Chondrocyte (in vitro differentiated cells): ENCODE data around the gene WDR1. TPM values are rescaled to one million over a fixed set of nuclear protein-coding genes. Genes with fewer than 3 reads are reported as not detected.

Experiments
- DNase-seq: peaks from one replicate; pipeline ENCODE4 v3.0.0; 2021; ENCODE audit warnings: mixed read lengths, low spot score
- H3K27ac Mint-ChIP-seq: one replicate; pipeline ENCODE4 v1.8.0; 2021; ENCODE audit warnings: mild to moderate bottlenecking, moderate library complexity, mixed read lengths; ENCODE audit not compliant: unreplicated experiment
- H3K27me3 Mint-ChIP-seq: 2 replicates; pipeline ENCODE4 v1.8.0; 2021; ENCODE audit warnings: low read depth, mixed read lengths
- H3K36me3 Mint-ChIP-seq: 2 replicates; pipeline ENCODE4 v1.8.0; 2021; ENCODE audit warnings: low read depth, mixed read lengths
- H3K4me1 Mint-ChIP-seq: 2 replicates; pipeline ENCODE4 v1.8.0; 2021; ENCODE audit warnings: low read depth, mild to moderate bottlenecking, mixed read lengths
- H3K4me3 Mint-ChIP-seq: one replicate; pipeline ENCODE4 v1.8.0; 2021; ENCODE audit warnings: mild to moderate bottlenecking, moderate library complexity, mixed read lengths; ENCODE audit not compliant: unreplicated experiment
- H3K9me3 Mint-ChIP-seq: 2 replicates; pipeline ENCODE4 v1.8.0; 2021; ENCODE audit warnings: low read depth, mixed read lengths
- CTCF ChIP-seq: fragments of 200-600 bp; sonication (generic); IDR thresholded peaks from 2 replicates; pipeline ENCODE4 v1.5.0; 2021; ENCODE audit warnings: antibody characterized with exemption, mild to moderate bottlenecking, moderate library complexity
- total RNA-seq: library from RNA; stranded (reverse); gene quantifications from 3 replicates; pipeline ENCODE4 v1.2.1, GENCODE V29; 2021

The WDR1 gene
- total RNA-seq, 1 donor from 2014 or later = 483 TPM

GRCh38 chr4:10161840-10162239, 45.2 kb upstream of the WDR1 start:
- Mint-ChIP-seq H3K9me3 (no peaks in the 10 kb centered on the region), H3K27me3 (peaks cover 35% of the 10 kb centered on the region), H3K27ac (no peak overlapping the region), H3K4me3 (no peak overlapping the region), H3K4me1 (peaks cover 12% of the 10 kb centered on the region), H3K36me3 (no peaks in the 10 kb centered on the region)
- no peak for DNase-seq
- TF ChIP-seq CTCF = no peak

GRCh38 chr4:10161146-10161545, 44.5 kb upstream of the WDR1 start:
- DNase-seq = no peak
- Mint-ChIP-seq H3K4me1 (peaks cover 12% of the 10 kb centered on the region), H3K36me3 (no peaks in the 10 kb centered on the region), H3K4me3 (no peak overlapping the region), H3K27ac (no peak overlapping the region), H3K9me3 (no peaks in the 10 kb centered on the region), H3K27me3 (peaks cover 39% of the 10 kb centered on the region)
- TF ChIP-seq CTCF = no peak

- Mint-ChIP-seq H3K36me3 (no peaks in the 10 kb centered on the region), H3K27me3 (peaks cover 40% of the 10 kb centered on the region), H3K27ac (no peak overlapping the region), H3K4me1 (peaks cover 12% of the 10 kb centered on the region), H3K9me3 (no peaks in the 10 kb centered on the region), H3K4me3 (no peak overlapping the region)
- peak; percentile 71 for TF ChIP-seq CTCF
- no peak for DNase-seq
Measured at GRCh38 chr4:10160281-10160856, 43.8 kb upstream of the WDR1 start.

- no peak for TF ChIP-seq CTCF
- Mint-ChIP-seq H3K36me3 (no peaks in the 10 kb centered on the region), H3K27me3 (peaks cover 40% of the 10 kb centered on the region), H3K4me3 (no peak overlapping the region), H3K4me1 (peaks cover 12% of the 10 kb centered on the region), H3K9me3 (no peaks in the 10 kb centered on the region), H3K27ac (no peak overlapping the region)
- DNase-seq = no peak
Measured at GRCh38 chr4:10159671-10160070, 43.1 kb upstream of the WDR1 start.

- H3K9me3 Mint-ChIP-seq = no peaks in the 10 kb centered on the region
- no peak overlapping the region for H3K27ac Mint-ChIP-seq
- H3K4me1 Mint-ChIP-seq = peaks cover 12% of the 10 kb centered on the region
- H3K27me3 Mint-ChIP-seq = peaks cover 46% of the 10 kb centered on the region
- DNase-seq = no peak
- no peak overlapping the region for H3K4me3 Mint-ChIP-seq
- TF ChIP-seq CTCF = no peak
- H3K36me3 Mint-ChIP-seq = no peaks in the 10 kb centered on the region
Measured at GRCh38 chr4:10158333-10158942, 41.8 kb upstream of the WDR1 start.
